ENCODE results near the gene NFIC.
"Not testable (repeated sequence)": the region's sequence is repeated elsewhere in the genome, so short reads cannot be mapped to it uniquely, and the experiment has no call there.

The NFIC gene

DNA sequence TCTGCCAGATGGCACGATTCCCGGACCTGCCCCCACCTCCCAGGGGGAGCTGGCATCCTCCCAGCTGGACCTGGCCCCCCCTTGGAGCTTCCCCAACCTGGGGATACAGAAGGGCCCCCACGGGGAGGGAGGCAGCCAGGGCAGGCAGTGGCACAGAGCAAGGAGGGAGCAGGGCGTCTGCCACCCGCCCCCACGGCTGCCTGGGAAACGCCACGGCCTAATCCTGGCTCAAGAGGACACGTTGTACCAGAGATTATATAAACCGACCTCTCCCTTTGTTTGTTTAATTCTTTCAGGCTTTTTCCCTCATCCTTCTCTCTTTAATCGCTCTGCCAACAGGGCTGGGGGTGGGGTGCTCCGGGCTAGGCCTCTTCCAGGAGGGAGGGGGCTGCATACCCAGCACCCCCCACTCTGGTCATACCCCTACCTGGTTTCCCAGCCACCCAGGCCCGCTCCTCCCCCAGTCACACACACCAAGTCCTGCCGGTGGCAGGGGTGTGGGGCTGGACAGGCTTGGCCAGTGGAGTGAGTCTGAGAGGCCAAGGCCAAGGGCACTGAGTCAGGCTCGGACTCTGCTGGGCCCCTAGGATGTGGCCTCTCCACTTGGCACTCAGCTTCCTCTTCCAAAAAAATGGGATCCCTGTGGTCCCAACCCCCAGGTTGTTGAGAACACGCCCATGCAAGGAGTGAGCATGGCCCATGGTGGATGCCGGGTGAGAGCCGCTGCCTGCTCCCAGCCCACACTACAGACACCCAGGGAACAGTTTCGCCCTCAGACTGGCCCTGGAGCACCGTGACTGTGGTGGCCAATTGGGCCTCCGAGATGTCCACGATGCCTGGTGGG lies 29.5 kb upstream of the NFIC start:
- DNase-seq (ENCODE audit: low read depth), result no peak

DNA sequence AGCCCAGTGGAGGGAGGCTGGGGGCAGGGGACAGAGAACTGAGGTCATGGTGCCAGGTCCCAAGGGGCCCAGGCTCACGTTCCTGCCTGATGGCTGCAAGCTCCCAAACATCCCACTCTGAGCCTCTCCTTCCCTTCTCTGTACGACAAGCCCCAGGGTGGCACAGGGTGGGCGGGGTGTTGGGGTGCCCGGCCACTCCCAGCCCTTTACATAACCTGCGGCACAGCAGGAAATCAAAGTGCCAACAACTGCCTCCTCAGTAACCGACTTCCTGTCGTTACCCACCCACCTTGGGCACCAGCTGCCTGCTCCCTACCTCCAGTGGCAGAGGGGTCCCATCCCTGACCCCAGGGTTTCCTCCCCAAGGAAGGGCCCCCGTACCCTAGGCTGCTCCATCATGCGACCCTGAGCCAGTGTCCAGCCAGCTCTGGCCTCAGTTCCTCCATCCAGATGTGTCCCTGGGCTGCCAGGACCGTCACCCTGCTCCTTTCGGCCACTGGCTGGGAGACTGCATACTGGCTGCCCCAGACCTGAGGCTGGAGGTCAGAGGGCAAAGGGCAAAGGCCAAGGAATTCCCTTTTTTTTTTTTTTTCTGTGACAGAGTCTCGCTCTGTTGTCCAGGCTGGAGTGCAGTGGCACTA lies 27.7 kb upstream of the NFIC start:
- peak; percentile 24 for DNase-seq (ENCODE audit: low read depth)

DNA sequence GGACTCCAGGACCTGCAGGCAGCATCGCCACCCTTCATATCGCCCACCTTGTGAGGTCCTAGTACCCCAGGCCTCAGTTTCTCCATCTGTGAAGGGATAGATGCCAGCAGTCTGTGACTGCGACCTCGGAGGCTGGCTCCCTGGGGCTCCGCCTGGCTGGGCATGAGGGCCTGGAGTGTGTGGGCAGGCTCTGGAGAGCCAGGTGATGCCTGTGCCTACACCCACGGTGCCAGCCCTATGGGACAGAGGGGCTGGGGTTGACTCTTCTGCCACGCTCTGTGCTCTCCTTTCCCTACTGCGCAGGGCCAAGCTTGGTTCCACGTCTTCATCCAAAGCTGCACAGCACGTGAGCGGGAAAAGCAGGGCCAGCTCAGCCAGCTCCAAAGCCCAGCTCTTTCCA lies 26.0 kb upstream of the NFIC start:
- DNase-seq (ENCODE audit: low read depth), result no peak

DNA sequence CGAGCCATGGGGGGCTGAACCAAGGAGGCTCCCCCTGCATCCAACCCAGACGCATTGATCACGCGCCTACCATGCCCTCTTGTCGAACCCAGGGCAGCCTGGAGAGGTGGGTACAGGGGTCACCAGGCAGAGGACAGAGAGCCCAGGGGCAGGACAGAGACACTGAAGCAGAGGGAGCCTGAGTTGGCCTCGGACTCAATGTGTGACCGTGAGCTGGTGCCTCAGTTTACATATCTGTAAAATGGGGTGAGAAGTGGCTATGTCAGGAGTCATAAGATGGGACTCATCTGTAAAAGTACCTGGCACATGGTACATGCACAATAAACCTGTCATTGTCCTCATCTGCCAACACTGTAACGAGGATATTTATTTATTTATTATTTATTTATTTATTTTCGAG lies 24.1 kb upstream of the NFIC start:
- DNase-seq (ENCODE audit: low read depth), result no peak

DNA sequence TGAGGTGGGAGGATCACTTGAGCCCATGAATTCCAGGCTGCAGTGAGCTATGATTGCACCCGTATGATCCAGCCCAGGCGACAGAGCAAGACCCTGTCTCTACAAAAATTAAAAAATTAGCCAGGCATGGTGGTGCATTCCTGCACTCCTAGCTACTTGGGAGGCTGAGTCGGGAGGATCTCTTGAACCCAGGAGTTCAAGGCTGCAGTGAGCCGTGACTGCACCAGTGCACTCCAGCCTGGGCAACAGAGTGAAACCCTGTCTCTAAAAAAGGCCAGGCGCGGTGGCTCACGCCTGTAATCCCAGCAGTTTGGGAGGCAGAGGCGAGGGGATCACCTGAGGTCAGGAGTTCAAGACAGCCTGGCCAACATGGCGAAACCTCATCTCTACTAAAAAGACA lies 23.4 kb upstream of the NFIC start:
- not testable (repeated sequence) for DNase-seq (ENCODE audit: low read depth)

DNA sequence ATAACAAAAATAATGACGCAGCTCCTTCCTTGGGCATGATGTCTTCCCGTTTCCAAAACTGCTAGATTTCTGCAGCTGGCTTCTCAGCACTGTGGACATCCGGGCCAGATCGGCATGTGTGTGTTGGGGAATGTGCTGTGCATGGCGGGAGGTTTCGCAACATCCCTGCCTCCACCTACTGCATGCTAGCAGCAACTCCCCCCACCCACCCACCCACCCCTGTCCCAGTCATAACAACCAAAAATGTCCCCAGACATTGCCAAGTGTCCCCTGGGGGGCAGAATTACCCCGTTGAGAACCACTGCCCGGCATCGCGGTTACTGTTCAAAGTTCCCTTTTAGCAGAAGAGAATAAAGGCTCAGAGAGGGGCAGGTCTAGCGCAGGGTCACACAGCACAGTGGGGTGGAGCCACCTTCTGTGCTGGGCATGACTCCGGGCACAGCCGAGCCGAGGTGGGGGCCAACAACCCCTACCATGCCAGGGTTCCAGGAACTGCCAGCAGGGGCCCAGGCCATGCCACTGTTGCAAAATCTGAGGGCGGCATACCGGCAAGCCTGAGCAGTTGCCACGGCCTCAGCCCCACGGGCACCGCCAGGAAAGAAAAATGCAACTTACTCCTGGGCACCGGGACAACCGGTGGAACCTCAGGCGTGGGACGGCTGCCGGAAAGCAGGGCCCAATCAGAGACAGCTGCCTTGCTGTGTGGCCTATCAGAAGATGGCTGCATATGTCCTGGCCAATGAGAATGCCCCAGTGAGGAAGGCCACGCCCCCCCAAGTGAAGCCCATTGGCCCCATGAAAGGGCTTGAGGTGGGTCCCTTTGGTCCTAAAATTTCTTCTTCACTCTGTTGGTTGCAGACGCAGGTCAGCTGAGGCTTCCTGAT lies 22.5 kb upstream of the NFIC start:
- no peak for DNase-seq (ENCODE audit: low read depth)

DNA sequence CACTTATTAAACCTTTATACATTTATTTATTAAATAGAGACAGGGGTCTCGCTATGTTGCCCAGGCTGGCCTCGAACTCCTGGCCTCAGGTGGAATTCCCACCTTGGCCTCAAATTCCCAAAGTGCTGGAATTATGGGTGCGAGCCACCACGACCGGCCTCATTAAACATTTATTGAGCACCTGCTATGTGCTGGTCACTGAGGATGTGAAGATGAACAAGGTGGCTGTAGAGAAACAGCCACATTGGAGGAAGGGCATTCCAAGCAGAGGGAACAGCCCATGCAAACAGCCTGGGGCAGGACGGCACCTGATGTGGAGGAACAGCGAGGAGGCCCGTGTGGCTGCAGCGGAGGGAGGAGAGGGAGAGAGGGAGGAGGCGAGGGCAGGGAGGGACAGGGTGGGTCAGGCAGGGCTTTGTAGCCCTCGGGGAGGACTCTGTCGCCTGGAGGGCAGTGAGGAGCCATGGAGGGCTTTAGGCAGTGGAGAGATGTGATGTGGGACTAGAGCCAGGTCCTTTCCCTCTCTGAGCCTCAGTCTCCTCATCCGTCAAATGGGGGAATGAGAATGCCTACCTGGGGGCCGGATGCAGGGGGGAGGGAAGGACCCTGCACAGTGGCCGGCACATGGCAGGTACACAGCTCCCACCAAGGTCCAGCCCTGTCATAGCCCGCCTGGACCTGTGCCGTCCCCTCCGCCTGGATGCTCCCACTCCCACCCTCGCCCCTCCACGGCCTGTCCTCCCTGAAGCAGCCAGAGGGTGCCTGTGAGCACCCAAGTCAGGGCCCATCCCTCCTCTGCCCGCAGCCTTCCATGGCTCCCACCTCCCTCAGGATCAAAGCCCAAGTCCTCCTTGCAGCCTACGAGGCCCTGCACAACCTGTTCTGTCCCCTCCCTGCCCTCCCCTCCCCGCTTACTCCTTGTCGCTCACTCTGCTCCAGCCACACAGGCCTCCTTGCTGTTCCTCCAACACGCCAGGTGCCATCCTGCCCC lies 21.5 kb upstream of the NFIC start:
- no peak for DNase-seq (ENCODE audit: low read depth)

DNA sequence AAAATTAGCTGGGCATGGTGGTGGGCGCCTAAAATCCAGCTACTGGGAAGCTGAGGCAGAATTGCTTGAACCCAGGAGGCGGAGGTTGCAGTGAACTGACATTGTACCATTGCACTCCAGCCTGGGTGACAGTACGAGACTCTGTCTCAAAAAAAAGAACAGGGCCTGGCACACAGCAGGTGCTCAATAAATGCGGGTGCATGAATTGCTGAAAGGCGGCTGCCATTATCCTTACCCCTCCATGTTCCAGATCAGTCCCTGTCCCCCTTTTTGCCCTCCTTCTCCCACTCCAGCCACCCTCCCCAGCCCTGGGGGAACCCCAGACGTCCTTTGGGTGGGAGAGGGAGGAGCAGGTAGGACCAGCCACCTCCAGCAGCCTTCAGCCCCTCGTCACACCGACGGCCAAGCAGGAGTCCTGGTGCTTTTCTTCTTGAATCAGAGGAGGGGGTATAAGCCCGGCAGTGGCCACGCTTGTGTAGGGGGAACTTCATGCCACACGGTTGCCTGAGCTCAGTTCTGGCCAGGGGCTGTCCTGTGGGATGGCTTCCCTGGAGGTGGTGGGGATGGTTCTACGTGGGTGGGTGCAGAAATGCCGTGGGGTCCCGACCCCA lies 20.4 kb upstream of the NFIC start:
- no peak for DNase-seq (ENCODE audit: low read depth)

DNA sequence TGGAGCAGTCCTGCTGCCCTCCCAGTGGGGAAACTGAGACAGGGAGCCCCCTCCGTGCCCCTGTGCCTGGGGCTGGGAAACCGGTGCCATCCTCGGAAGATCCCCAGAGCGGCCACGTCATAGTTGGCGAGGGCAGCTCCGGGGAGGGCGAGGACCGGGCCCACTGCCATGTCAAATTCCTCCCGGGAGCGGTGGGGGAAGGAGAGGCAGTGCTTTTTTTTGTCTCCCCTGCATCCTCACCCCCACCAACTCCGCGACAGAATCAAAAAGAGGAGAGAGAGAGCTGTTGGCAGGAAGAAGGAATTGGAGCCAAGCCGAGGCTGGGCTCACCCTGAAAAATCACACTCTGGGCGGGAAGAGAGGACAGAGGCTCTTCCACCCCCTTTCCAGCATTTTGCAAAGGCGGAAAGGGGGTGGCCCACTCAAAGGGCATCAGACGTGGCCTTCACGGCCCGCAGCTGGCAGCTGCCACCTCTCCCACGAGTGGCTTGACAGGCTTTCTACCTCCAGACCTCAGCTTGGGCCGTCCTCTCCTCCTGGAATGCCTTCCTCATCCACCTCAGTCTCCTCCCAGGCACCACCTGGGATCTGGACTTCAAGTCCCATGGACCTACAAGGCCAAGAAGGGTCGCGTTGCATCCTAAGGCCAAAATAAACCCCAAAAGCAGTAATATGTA lies 19.6 kb upstream of the NFIC start:
- no peak for DNase-seq (ENCODE audit: low read depth)

DNA sequence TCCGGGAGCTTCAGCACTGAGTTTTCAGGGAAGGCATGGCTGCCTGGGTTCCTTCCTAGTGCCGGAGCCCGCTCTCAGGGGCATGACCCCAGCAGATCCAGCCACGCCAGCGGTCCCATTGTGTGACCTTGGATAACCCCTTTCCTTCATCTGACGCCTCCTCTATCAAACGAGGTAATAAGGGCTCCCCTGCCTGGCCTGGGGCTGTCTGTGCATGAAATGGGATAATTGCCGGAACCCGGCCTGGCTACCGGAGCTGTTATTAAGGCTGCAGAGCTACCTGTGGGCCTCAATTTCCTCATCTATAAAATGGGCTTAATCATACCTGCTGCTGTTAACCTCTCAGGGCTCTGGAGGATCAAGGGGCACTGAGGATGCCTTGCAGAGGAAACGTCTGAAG lies 18.3 kb upstream of the NFIC start:
- no peak for DNase-seq (ENCODE audit: low read depth)

DNA sequence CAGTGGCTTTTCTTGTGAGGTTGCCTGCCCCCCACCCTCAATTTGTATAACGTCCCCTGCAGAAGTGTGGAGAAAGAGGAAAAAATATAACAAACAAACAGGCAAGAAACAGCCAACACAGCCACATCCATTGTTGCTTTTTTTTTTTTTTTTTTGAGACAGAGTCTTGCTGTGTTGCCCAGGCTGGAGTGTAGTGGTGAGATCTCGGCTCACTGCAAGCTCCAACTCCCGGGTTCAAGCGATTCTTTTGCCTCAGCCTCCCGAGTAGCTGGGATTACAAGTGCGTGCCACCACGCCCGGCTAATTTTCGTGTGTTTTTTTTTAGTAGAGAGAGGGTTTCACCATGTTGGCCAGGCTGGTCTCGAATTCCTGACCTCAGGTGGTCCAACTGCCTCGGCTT lies 17.9 kb upstream of the NFIC start:
- DNase-seq (ENCODE audit: low read depth), result not testable (repeated sequence)

DNA sequence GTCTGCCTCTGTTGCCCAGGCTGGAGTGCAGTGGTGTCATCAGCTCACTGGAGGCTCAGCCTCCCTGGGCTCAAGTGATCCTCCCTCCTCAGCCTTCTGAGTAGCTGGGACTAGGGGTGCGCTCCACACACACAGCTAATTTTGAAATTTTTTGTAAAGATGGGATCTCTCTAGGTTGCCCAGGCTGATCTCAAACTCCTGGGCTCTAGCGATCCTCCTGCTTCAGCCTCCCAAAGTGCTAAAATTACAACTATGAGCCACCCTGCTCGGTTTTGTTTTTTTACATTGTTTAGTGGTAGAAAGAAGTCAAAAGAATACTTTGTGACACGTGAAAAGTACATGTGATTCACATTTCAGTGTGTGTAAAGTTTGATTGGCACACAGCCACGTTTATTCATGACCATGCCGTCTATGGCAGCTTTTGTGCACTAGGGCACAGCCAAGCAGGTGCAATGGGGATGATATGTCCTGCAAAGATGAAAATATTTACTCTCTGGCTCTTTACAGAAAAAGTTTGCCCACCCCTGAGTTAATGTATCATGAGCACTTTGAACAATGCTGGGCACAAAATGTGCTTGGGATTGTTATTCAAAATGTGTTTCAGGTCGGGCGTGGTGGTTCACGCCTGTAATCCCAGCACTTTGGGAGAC lies 16.2 kb upstream of the NFIC start:
- no peak for DNase-seq (ENCODE audit: low read depth)

DNA sequence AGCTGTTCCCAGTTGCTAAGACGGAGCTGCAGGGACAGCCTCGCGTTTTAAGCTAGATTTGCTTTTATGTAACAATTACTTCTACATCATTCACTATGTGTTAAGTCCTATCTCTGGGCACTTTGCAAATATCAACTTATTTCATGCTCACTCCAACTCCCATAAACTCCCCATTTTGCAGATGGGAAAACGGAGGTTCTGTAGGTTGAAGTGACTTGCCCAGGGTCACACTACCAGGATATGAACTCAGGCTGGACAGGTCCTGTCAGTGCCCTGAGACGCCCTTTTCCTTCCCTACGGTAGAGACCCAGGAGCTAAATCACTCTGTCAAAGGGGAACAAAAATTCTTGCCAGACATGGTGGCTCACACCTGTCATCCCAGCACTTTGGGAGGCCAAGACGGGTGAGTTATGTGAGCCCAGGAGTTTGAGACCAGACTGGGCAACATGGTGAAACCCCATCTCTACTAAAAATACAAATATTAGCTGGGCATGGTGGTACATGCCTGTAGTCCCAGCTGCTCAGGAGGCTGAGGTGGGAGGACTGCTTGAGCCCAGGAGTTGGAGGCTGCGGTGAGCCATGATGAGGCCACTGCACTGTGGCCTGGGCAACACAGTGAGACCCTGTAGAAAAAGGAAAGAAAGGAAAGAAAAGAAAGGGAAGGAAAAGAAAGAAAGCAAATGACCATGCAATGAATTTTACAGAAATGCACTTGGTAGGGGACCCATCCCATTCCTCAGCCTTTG lies 14.5 kb upstream of the NFIC start:
- DNase-seq (ENCODE audit: low read depth), result no peak

DNA sequence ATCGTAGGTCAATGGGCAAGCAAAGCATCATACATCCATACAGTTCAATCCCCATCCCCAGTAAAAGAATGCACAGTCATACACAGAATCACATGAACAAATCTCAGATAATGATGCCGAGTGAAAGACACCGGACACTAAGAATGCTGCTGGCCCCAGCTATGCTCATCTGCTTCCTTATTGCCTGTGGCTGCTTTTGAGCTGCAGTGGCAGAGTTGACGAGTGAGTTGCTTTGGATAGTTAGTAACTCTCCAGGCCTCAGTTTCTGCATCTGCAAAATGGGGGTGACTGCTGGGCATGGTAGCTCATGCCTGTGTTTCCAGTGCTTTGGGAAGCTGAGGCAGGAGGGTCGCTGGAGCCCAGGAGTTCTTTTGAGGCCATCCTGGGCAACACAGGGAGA lies 12.9 kb upstream of the NFIC start:
- no peak for DNase-seq (ENCODE audit: low read depth)

DNA sequence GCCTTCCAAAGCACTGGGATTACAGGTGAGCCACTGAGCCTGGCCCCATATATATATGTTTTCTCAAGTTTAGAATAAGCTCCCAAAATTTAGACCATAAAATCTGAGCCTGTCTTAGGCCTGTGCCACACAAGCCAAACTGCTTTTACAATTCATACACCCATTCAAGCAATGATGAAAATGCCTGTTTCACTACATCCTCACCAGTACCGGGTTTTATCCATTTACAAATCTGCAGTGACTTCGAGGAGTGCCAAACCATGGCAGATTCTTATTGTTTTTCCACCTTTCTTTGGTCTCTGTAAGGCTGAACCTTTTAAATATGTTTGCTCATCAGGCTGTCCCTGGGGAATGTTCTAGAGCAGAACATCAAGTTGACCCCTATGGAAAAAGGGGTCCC lies 9.6 kb upstream of the NFIC start:
- DNase-seq (ENCODE audit: low read depth), result no peak

DNA sequence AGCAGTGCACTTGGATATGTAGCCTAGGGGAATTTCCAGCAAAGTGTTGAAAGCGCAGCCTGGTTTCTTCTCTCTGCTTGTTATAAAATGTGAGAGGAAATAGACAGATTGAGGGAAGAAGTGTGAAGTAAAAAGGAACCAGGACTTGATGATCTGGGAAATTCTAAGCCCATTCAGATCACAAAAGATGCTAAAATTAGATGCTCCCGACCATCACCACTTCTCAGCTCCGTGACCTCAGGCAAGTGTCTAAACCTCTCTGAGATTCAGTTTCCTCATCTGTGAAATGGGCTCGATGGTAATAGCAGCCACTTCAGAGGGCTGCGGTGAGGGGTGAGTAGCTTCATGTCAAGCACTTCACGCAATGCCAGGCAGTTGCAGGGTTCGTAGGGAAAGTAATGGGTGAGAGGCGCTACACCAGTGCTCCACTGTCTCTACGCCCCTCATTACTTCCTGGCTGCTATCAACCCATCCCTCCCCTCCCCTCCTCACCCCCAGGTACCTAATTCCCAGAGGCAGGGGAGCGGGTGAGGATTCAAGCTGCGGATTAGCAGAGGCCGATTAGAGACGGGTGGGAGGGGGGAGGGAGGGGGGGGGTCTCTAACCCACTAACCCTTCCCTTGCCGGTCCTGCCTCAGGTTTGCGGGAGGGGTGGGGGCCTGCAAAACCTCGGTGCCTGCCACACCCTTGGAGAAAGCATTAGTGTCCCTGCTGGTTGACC lies 9.0 kb upstream of the NFIC start:
- no peak for DNase-seq (ENCODE audit: low read depth)

DNA sequence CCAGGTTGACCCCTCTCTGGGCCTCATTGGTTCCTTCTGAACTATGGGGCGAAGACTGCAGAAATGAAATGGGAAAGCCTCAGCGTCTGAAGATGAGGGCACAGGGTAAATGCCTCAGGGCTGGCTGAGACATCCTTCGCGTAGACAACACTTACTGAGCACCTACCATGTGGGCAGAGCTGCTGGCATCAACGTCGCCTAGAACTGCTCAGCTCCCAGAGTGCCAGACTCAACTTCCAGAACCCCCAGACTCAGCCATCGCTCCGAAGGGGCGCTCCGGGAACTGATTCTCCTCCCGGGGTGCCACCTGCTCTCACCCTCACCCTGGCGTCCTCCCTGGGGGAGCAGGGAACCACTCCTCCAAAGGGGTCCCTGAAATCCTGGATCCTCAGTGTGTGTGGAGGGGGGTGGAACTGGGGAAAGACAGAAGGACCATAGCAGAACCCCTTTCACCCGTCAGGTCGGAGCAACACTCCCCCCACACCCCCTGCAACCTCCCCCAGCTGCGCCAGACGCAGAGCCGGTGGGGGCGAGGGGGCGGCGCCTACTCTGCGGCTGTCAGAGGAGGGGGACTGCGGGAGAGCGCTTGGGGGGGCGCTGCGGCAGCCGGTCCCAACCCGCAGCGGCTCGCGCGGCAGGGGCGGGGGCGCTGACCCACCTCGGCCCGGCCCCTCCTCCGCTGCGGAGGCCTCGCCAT lies 8.2 kb upstream of the NFIC start:
- DNase-seq (ENCODE audit: low read depth), result no peak

DNA sequence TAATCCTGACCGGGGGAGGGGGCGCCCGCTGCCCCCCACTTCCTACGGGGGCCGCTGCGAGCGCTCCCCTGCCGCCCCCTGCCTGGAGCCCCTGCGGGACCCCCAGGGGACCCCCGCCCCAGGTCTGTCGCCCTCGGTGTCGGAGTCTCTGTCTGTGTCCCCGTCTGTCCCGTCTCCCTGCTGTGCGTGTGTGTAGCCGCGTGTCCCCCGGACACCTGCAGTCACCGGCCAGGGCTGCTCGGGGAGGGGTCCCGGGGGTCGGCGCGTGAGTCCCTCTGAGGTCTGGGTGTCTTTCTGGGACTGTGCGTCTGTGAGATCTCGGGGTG lies 7.7 kb upstream of the NFIC start:
- no peak for DNase-seq (ENCODE audit: low read depth)
